IMR-90 (cell line): ENCODE measurements around the gene MYO9B. TPM values are rescaled to one million over a fixed set of nuclear protein-coding genes. Genes with fewer than 3 reads are reported as not detected.

Experiments
- ATAC-seq: fragments of 200-7000 bp; cut with Tn5 transposase; 2 replicates; pipeline ENCODE4 v1.9.1; 2020; ENCODE audit warnings: low read depth, mild to moderate bottlenecking, moderate library complexity
- BruUV-seq: library from RNA; stranded (reverse); fragments of 400-500 nt; replicated peaks from 2 replicates; lab custom pipeline; 2021; lab: Mats Ljungman, UMichigan
- CTCF ChIA-PET: fragments of 300-600 bp; formaldehyde crosslinking; extraction: SDS; loops from one replicate; lab custom pipeline; 2021; ENCODE audit warnings: antibody characterized with exemption; lab: Yijun Ruan, JAX
- POLR2A ChIA-PET: fragments of 300-600 bp; sonication (Branson Sonifier 250); formaldehyde crosslinking; loops from one replicate; lab custom pipeline; 2022; ENCODE audit warnings: antibody characterized with exemption; ENCODE audit not compliant: unreplicated experiment; lab: Charles Lee
- DNase-seq: peaks from one replicate; pipeline ENCODE4 v3.0.0; 2013
- H2AFZ ChIP-seq: replicated peaks from 2 replicates; pipeline ENCODE3; 2013; ENCODE audit warnings: low read length, mild to moderate bottlenecking; ENCODE audit not compliant: poor library complexity
- H2AK5ac ChIP-seq: 2 replicates; pipeline ENCODE4 v1.6.1; 2013; ENCODE audit warnings: low read depth, low read length, inconsistent platforms
- H2AK9ac ChIP-seq: replicated peaks from 2 replicates; pipeline ENCODE3; 2013; ENCODE audit warnings: mild to moderate bottlenecking, low read depth, low read length, moderate library complexity; ENCODE audit not compliant: poor library complexity
- H2BK120ac ChIP-seq: 2 replicates; pipeline ENCODE4 v1.6.1; 2013; ENCODE audit warnings: low read depth, low read length, inconsistent platforms
- H2BK15ac ChIP-seq: 3 replicates; pipeline ENCODE4 v1.6.1; 2013; ENCODE audit warnings: low read depth, low read length, inconsistent platforms
- H2BK20ac ChIP-seq: 2 replicates; pipeline ENCODE4 v1.6.1; 2013; ENCODE audit warnings: low read depth, mild to moderate bottlenecking, inconsistent platforms, low read length, moderate library complexity
- H2BK5ac ChIP-seq: 2 replicates; pipeline ENCODE4 v1.6.1; 2013; ENCODE audit warnings: mild to moderate bottlenecking, low read depth, low read length, inconsistent platforms; ENCODE audit not compliant: poor library complexity, severe bottlenecking
- H3K14ac ChIP-seq: replicated peaks from 2 replicates; pipeline ENCODE4 v1.6.1; 2013; ENCODE audit warnings: low read depth, low read length, inconsistent platforms
- H3K18ac ChIP-seq: 2 replicates; pipeline ENCODE4 v1.6.1; 2013; ENCODE audit warnings: low read depth, low read length, control low read depth
- H3K23ac ChIP-seq: 2 replicates; pipeline ENCODE4 v1.6.1; 2013; ENCODE audit warnings: low read depth, low read length, inconsistent platforms
- H3K27ac ChIP-seq: 2 replicates; pipeline ENCODE4 v1.5.1; 2013; ENCODE audit warnings: mild to moderate bottlenecking, control low read depth, low read length; ENCODE audit not compliant: insufficient read depth
- H3K27me3 ChIP-seq: 2 replicates; pipeline ENCODE4 v1.6.1; 2013; ENCODE audit warnings: low read length; ENCODE audit not compliant: control insufficient read depth, insufficient read depth
- H3K36me3 ChIP-seq: 2 replicates; pipeline ENCODE4 v1.6.1; 2013; ENCODE audit warnings: low read length, mixed read lengths; ENCODE audit not compliant: control insufficient read depth, insufficient read depth
- H3K4ac ChIP-seq: 2 replicates; pipeline ENCODE4 v1.6.1; 2013; ENCODE audit warnings: low read depth, low read length, inconsistent platforms
- H3K4me1 ChIP-seq: 2 replicates; pipeline ENCODE4 v1.6.1; 2013; ENCODE audit warnings: low read length, mixed read lengths; ENCODE audit not compliant: control insufficient read depth, insufficient read depth
- H3K4me2 ChIP-seq: 2 replicates; pipeline ENCODE4 v1.6.1; 2013; ENCODE audit warnings: low read depth, mild to moderate bottlenecking, control low read depth, low read length, moderate library complexity
- H3K4me3 ChIP-seq: 2 replicates; pipeline ENCODE4 v1.5.1; 2013; ENCODE audit warnings: low read depth, mild to moderate bottlenecking, control low read depth, low read length, moderate library complexity; ENCODE audit not compliant: insufficient read depth
- H3K56ac ChIP-seq: 2 replicates; pipeline ENCODE4 v1.6.1; 2013; ENCODE audit warnings: low read length, inconsistent platforms; ENCODE audit not compliant: insufficient read depth; ENCODE audit errors: extremely low read depth
- H3K79me1 ChIP-seq, 2 experiments: 2 replicates each; pipeline ENCODE4 v1.6.1; 2013; ENCODE audit warnings: low read length in 2 of 2, inconsistent platforms in 1 of 2, low read depth in 1 of 2
- H3K9ac ChIP-seq: 2 replicates; pipeline ENCODE4 v1.6.1; 2013; ENCODE audit warnings: low read depth, low read length, control low read depth
- H3K9me1 ChIP-seq: 2 replicates; pipeline ENCODE4 v1.6.1; 2013; ENCODE audit warnings: low read length, inconsistent platforms; ENCODE audit not compliant: insufficient read depth
- H3K9me3 ChIP-seq: 2 replicates; pipeline ENCODE4 v1.6.1; 2013; ENCODE audit warnings: low read length; ENCODE audit not compliant: control insufficient read depth, insufficient read depth
- H4K20me1 ChIP-seq: 2 replicates; pipeline ENCODE4 v1.6.1; 2013; ENCODE audit warnings: low read length, inconsistent platforms; ENCODE audit not compliant: insufficient read depth
- H4K5ac ChIP-seq: 2 replicates; pipeline ENCODE4 v1.6.1; 2013; ENCODE audit warnings: mild to moderate bottlenecking, low read depth, low read length, control low read depth
- H4K8ac ChIP-seq, 2 experiments: 2 replicates each; pipeline ENCODE4 v1.6.1; 2013; ENCODE audit warnings: low read depth in 2 of 2, low read length in 2 of 2, control low read depth in 1 of 2, inconsistent platforms in 1 of 2
- H4K91ac ChIP-seq: 2 replicates; pipeline ENCODE4 v1.6.1; 2013; ENCODE audit warnings: low read depth, low read length, inconsistent platforms; ENCODE audit not compliant: insufficient read depth
- WGBS, 2 experiments: methylation state at CpG; one replicate each; pipeline versions ENCODE4 v1.1.5 to v1.1.7; 2013; ENCODE audit warnings: missing lambda C conversion rate in 2 of 2; ENCODE audit not compliant: insufficient read length in 1 of 2; ENCODE audit errors: extremely low coverage in 2 of 2; 5-methylcytosine and 5-hydroxymethylcytosine counted together
- dilution Hi-C: fragments of 300-500 bp; cut with HindIII; formaldehyde crosslinking; loops from one replicate; pipeline ENCODE4 v1.14.3; 2018; ENCODE audit warnings: low sequenced_read_pairs; ENCODE audit not compliant: unreplicated experiment
- in situ Hi-C: fragments of 300-500 bp; cut with MboI; formaldehyde crosslinking; loops from 3 replicates; pipeline ENCODE4 v1.14.3; 2019; ENCODE audit warnings: low sequenced_read_pairs, inconsistent platforms, mixed read lengths
- intact Hi-C: fragments of 100-400 bp; cut with micrococcal nuclease; formaldehyde crosslinking; loops from 2 replicates; pipeline ENCODE4 v1.10.0; 2022
- polyA plus RNA-seq, 3 experiments: library from polyadenylated mRNA; depleted of rRNA; stranded (reverse); fragments of >200 nt; gene quantifications; 2 replicates each; pipeline ENCODE4 v1.2.3, GENCODE V29; 2012; ENCODE audit warnings: low replicate concordance in 1 of 3
- total RNA-seq: library from RNA; depleted of rRNA; stranded (reverse); fragments of >200 nt; gene quantifications from 2 replicates; pipeline ENCODE4 v1.2.3, GENCODE V29; 2012
- TF ChIP-seq, protein P1 (sequence below): conservative IDR thresholded peaks from 2 replicates; pipeline ENCODE4 v1.5.1; 2012; ENCODE audit warnings: mild to moderate bottlenecking, low read depth, low read length, improper control_type of control experiment

MYO9B gene
- total and polyA plus RNA-seq, 2 of the 4 experiments (the other 2 are of a cell fraction), result 61.8 to 77.8 TPM

DNA sequence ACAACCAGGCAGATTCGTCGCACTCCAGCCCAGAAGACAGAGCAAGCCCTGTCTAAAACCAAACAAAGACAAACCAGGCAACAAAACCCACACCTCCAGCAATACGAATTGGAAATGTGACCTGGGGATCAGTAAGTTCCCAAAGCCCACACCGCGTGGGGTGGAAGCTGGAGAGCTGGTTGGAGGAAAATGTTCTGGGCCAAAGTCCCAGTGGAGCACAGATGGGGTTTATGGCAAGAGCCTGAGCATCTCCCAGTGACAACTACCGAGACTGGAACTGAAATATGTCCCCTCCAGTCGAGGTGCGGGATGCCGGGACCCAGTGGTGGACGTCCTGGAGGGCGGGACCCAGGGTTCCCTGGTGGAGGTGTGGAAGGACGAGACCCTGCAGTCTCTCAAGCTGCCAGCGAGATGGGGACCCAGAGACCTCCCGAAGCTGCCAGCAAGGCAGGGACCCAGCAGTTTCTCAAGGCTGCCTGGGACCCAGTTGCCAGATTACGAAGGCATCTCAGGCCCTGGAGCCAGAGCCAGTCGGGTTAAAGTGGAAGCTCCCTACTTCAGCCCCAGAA, 26.6 kb upstream of the MYO9B start:
- no peak for ATAC-seq
- dilution Hi-C loops, result no loop called here

More for the DNA sequence above, 26.6 kb upstream of the MYO9B start:
- no peak overlapping the region for H3K4me2 ChIP-seq
- H2BK15ac ChIP-seq, result no peak overlapping the region
- H4K5ac ChIP-seq, result no peak overlapping the region; the same call in 1 of the 2 replicates
- CTCF ChIA-PET, result no interaction called here
- H4K20me1 ChIP-seq, result no peaks in the 10 kb centered on the region
- no peak overlapping the region for H3K18ac ChIP-seq
- H2AK5ac ChIP-seq, result no peak overlapping the region
- peaks cover 7% of the 10 kb centered on the region for H3K36me3 ChIP-seq
- POLR2A ChIA-PET, result interaction anchor here (0.5 kb wide), 1 partner anchor 119 kb away, joined by 6 read pairs; no protein-coding TSS in a partner anchor
- no peak for DNase-seq
- in situ Hi-C loops, result no loop called here
- H3K4me3 ChIP-seq, result no peak overlapping the region
- no peak overlapping the region for H2AFZ ChIP-seq
- 0 out of 4 replicates have a peak, but pooled peaks cover 0 to 3% of the 10 kb centered on the region in 2 experiments for H3K79me1 ChIP-seq
- no peak overlapping the region for H3K14ac ChIP-seq
- no peak overlapping the region for H2BK120ac ChIP-seq
- no peak overlapping the region for H2AK9ac ChIP-seq
- TF ChIP-seq, protein P1, sequence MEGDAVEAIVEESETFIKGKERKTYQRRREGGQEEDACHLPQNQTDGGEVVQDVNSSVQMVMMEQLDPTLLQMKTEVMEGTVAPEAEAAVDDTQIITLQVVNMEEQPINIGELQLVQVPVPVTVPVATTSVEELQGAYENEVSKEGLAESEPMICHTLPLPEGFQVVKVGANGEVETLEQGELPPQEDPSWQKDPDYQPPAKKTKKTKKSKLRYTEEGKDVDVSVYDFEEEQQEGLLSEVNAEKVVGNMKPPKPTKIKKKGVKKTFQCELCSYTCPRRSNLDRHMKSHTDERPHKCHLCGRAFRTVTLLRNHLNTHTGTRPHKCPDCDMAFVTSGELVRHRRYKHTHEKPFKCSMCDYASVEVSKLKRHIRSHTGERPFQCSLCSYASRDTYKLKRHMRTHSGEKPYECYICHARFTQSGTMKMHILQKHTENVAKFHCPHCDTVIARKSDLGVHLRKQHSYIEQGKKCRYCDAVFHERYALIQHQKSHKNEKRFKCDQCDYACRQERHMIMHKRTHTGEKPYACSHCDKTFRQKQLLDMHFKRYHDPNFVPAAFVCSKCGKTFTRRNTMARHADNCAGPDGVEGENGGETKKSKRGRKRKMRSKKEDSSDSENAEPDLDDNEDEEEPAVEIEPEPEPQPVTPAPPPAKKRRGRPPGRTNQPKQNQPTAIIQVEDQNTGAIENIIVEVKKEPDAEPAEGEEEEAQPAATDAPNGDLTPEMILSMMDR, result no peak
- H3K9me3 ChIP-seq, result no peaks in the 10 kb centered on the region
- H4K91ac ChIP-seq, result no peak overlapping the region
- no peak overlapping the region for H3K23ac ChIP-seq
- H3K4ac ChIP-seq, result no peak overlapping the region
- no peak overlapping the region for H3K27ac ChIP-seq
- no TSS peak for BruUV-seq
- H3K9ac ChIP-seq, result no peak overlapping the region
- no peak overlapping the region for H4K8ac ChIP-seq
- no peak overlapping the region for H2BK5ac ChIP-seq
- no peak overlapping the region for H2BK20ac ChIP-seq
- H3K56ac ChIP-seq, result no peak overlapping the region
- peaks cover 6% of the 10 kb centered on the region for H3K4me1 ChIP-seq
- 83% methylated on average over 3 of the region's 16 CpGs; no CpG with 5 or more reads in 1 of the 2 experiments for WGBS, 2 experiments
- H3K9me1 ChIP-seq, result peaks cover 5% of the 10 kb centered on the region; the same call in 1 of the 2 replicates
- intact Hi-C loops, result no loop called here
- no peaks in the 10 kb centered on the region; the same call in 1 of the 2 replicates for H3K27me3 ChIP-seq
